GM23338 (cell line): ENCODE results near the gene GRAMD4. TPM values are rescaled to one million over a fixed set of nuclear protein-coding genes. Genes with fewer than 3 reads are reported as not detected.

ENCODE experiments used
- ATAC-seq: fragments of 200-7000 bp; cut with Tn5 transposase; 3 replicates; pipeline ENCODE4 v1.9.1; 2020
- DNase-seq: peaks from one replicate; pipeline ENCODE4 v3.0.0-alpha.2; 2015; ENCODE audit warnings: low spot score
- H2AFZ ChIP-seq: fragments of 200-600 bp; sonication (generic); 2 replicates; pipeline ENCODE4 v1.8.0; 2016; ENCODE audit warnings: antibody characterized with exemption, mild to moderate bottlenecking, moderate library complexity
- H3F3A ChIP-seq: fragments of 200-600 bp; sonication (generic); replicated peaks from 2 replicates; pipeline ENCODE4 v1.8.0; 2017; ENCODE audit warnings: antibody characterized with exemption, mixed run types, low read depth
- H3K27ac ChIP-seq: fragments of 200-600 bp; sonication (generic); 2 replicates; pipeline ENCODE4 v1.6.1; 2016; ENCODE audit warnings: low read depth
- H3K27me3 ChIP-seq: fragments of 200-600 bp; sonication (generic); 2 replicates; pipeline ENCODE4 v1.8.0; 2016; ENCODE audit warnings: mild to moderate bottlenecking, mixed run types, moderate library complexity; ENCODE audit not compliant: insufficient read depth
- H3K36me3 ChIP-seq: fragments of 200-600 bp; sonication (generic); 2 replicates; pipeline ENCODE4 v1.8.0; 2016; ENCODE audit warnings: mild to moderate bottlenecking; ENCODE audit not compliant: insufficient read depth
- H3K4me1 ChIP-seq: fragments of 200-600 bp; sonication (generic); 2 replicates; pipeline ENCODE4 v1.8.0; 2016; ENCODE audit warnings: mild to moderate bottlenecking, moderate library complexity; ENCODE audit not compliant: insufficient read depth
- H3K4me2 ChIP-seq: fragments of 200-600 bp; sonication (generic); 2 replicates; pipeline ENCODE4 v1.7.1; 2017; ENCODE audit warnings: mixed run types
- H3K4me3 ChIP-seq: fragments of 200-600 bp; sonication (generic); 2 replicates; pipeline ENCODE4 v1.6.1; 2016; ENCODE audit warnings: mixed run types
- H3K79me2 ChIP-seq: fragments of 200-600 bp; sonication (generic); replicated peaks from 2 replicates; pipeline ENCODE4 v1.8.0; 2017; ENCODE audit warnings: mild to moderate bottlenecking; ENCODE audit not compliant: insufficient read depth
- H3K9me2 ChIP-seq: fragments of 200-600 bp; sonication (generic); 2 replicates; pipeline ENCODE4 v1.8.0; 2017; ENCODE audit not compliant: insufficient read depth
- H4K20me1 ChIP-seq: fragments of 200-600 bp; sonication (generic); replicated peaks from 2 replicates; pipeline ENCODE4 v1.8.0; 2017; ENCODE audit warnings: mild to moderate bottlenecking; ENCODE audit not compliant: insufficient read depth
- H3K27ac Mint-ChIP-seq: 2 replicates; pipeline ENCODE4 v1.8.0; 2020; ENCODE audit warnings: inconsistent platforms, mild to moderate bottlenecking, moderate library complexity, mixed read lengths
- H3K27me3 Mint-ChIP-seq: 3 replicates; pipeline ENCODE4 v1.8.0; 2022; ENCODE audit warnings: low read depth, mild to moderate bottlenecking, moderate library complexity, mixed read lengths, inconsistent platforms; ENCODE audit not compliant: insufficient read depth, poor library complexity
- H3K36me3 Mint-ChIP-seq: 3 replicates; pipeline ENCODE4 v1.8.0; 2021; ENCODE audit warnings: low read depth, mild to moderate bottlenecking, inconsistent platforms, moderate library complexity, mixed read lengths
- H3K4me1 Mint-ChIP-seq: 3 replicates; pipeline ENCODE4 v1.8.0; 2020; ENCODE audit warnings: mild to moderate bottlenecking, inconsistent platforms, mixed read lengths
- H3K4me3 Mint-ChIP-seq: 3 replicates; pipeline ENCODE4 v1.8.0; 2021; ENCODE audit warnings: moderate library complexity, mild to moderate bottlenecking, inconsistent platforms, mixed read lengths
- H3K9me3 Mint-ChIP-seq: 3 replicates; pipeline ENCODE4 v1.8.0; 2020; ENCODE audit warnings: moderate library complexity, mild to moderate bottlenecking, inconsistent platforms, mixed read lengths
- CREB1 ChIP-seq: fragments of 250-450 bp; sonication (Bioruptor Pico); IDR thresholded peaks from 2 replicates; pipeline ENCODE4 v1.5.0; 2020; ENCODE audit warnings: low read depth, mild to moderate bottlenecking, moderate library complexity
- EZH2 ChIP-seq: fragments of 200-600 bp; sonication (generic); IDR thresholded peaks from one replicate; pipeline ENCODE4 v1.8.0; 2017; ENCODE audit warnings: antibody characterized with exemption, mild to moderate bottlenecking, low read depth; ENCODE audit not compliant: unreplicated experiment
- EZH2phosphoT487 ChIP-seq: fragments of 200-600 bp; sonication (generic); IDR thresholded peaks from one replicate; pipeline ENCODE4 v1.8.1; 2018; ENCODE audit warnings: antibody characterized with exemption; ENCODE audit not compliant: unreplicated experiment
- JUNB ChIP-seq: IDR thresholded peaks from one replicate; pipeline ENCODE4 v1.6.1; 2016; ENCODE audit warnings: antibody characterized with exemption; ENCODE audit not compliant: unreplicated experiment
- NANOG ChIP-seq: IDR thresholded peaks from 2 replicates; pipeline ENCODE4 v1.6.1; 2016; ENCODE audit warnings: antibody characterized with exemption, borderline replicate concordance
- STAT1 ChIP-seq: IDR thresholded peaks from one replicate; pipeline ENCODE4 v1.6.1; 2016; ENCODE audit warnings: antibody characterized with exemption; ENCODE audit not compliant: unreplicated experiment
- ZNF114 ChIP-seq: fragments of 250-450 bp; sonication (Bioruptor Pico); IDR thresholded peaks from 2 replicates; pipeline ENCODE4 v1.5.0; 2020; ENCODE audit warnings: mild to moderate bottlenecking, moderate library complexity
- ZNF331 ChIP-seq: fragments of 250-450 bp; sonication (Bioruptor Pico); IDR thresholded peaks from 2 replicates; pipeline ENCODE4 v1.5.0; 2020; ENCODE audit warnings: low read depth, mild to moderate bottlenecking, moderate library complexity
- polyA plus RNA-seq: library from polyadenylated mRNA; unstranded; fragments of >200 nt; fragmentation: Nextera tagmentation; extraction: Ambion mirVana; gene quantifications from 2 replicates; pipeline ENCODE4 v1.2.1, GENCODE V29; 2016
- total RNA-seq: library from RNA; depleted of rRNA; stranded (reverse); fragments of >200 nt; shearing (Covaris generic); gene quantifications from 2 replicates; pipeline ENCODE4 v1.2.3, GENCODE V29; 2014
- TF ChIP-seq, protein P1 (sequence below): IDR thresholded peaks from one replicate; pipeline ENCODE4 v1.6.1; 2018; ENCODE audit warnings: antibody characterized with exemption; ENCODE audit not compliant: unreplicated experiment
- TF ChIP-seq, protein P2 (sequence below): fragments of 250-450 bp; sonication (Bioruptor Pico); IDR thresholded peaks from 2 replicates; pipeline ENCODE4 v1.5.0; 2020; ENCODE audit warnings: mild to moderate bottlenecking, moderate library complexity
- TF ChIP-seq, protein P3 (sequence below): IDR thresholded peaks from 2 replicates; pipeline ENCODE4 v1.6.1; 2016; ENCODE audit warnings: antibody characterized with exemption
- TF ChIP-seq, protein P4 (sequence below), 2 experiments: fragments of 200-600 bp in 1 of 2; sonication (generic) in 1 of 2; conservative IDR thresholded peaks; 2 replicates each; pipeline versions ENCODE4 v1.5.1 to v1.6.1; 2016 to 2017; ENCODE audit warnings: antibody characterized with exemption in 2 of 2, low read depth in 2 of 2, mild to moderate bottlenecking in 2 of 2, moderate library complexity in 1 of 2

Gene GRAMD4
- total and polyA plus RNA-seq, 2 experiments from 2014 or later, result 2.7 to 81.8 TPM

DNA sequence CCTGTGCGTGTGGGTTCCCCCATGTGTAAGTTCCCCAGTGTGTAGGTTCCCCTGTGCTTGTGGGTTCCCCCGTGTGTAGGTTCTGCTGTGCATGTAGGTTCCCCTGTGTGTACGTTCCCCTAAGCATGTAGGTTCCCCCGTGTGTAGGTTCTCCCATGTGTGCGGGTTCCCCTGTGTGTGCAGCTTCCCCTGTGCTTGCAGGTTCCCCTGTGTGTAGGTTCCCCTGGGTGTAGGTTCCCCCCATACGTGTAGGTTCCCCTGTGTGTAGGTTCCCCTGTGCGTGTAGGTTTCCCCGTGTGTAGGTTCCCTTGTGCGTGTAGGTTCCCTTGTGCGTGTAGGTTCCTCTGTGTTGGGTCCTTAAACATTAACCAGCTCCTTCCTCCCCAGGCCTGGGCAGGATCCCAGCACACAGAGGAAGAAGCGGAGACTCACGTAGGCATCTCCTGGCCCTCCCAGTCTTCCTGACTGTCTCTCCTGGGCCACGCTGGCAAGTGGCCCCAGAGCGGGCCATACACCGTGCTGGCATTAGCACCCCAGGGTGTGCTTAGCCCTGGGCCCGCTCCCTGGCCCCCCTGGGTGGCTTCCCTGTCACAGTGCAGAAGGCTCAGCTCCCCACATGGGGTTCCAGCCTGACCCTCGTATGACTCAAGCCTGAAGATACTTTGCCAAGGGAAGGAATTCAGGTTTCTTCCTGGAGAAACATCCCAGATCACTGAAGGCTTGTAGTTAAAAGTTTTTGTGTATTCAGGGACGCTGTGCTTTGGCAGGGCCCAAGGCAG lies 2.8 kb upstream of the GRAMD4 start:
- Histone ChIP-seq H3K27me3 (no peaks in the 10 kb centered on the region), H3K9me2 (no peaks in the 10 kb centered on the region), H3K4me2 (no peak overlapping the region), H2AFZ (no peak overlapping the region), H4K20me1 (no peaks in the 10 kb centered on the region), H3K79me2 (peaks cover 6% of the 10 kb centered on the region; the same call in 1 of the 2 replicates), H3F3A (0 out of 2 replicates have a peak, but pooled peaks cover 4% of the 10 kb centered on the region), H3K4me1 (peaks cover 6% of the 10 kb centered on the region; the same call in 1 of the 2 replicates), H3K36me3 (no peaks in the 10 kb centered on the region), H3K4me3 (no peak overlapping the region), H3K27ac (no peak overlapping the region)
- Mint-ChIP-seq H3K4me3 (no peak overlapping the region), H3K9me3 (peaks cover 4% of the 10 kb centered on the region; the same call in 1 of the 3 replicates), H3K27ac (no peak overlapping the region), H3K36me3 (no peaks in the 10 kb centered on the region), H3K4me1 (peaks cover 17% of the 10 kb centered on the region), H3K27me3 (peaks cover 4% of the 10 kb centered on the region)
- ATAC-seq (no peak), DNase-seq (no peak)
- TF ChIP-seq, protein P1, sequence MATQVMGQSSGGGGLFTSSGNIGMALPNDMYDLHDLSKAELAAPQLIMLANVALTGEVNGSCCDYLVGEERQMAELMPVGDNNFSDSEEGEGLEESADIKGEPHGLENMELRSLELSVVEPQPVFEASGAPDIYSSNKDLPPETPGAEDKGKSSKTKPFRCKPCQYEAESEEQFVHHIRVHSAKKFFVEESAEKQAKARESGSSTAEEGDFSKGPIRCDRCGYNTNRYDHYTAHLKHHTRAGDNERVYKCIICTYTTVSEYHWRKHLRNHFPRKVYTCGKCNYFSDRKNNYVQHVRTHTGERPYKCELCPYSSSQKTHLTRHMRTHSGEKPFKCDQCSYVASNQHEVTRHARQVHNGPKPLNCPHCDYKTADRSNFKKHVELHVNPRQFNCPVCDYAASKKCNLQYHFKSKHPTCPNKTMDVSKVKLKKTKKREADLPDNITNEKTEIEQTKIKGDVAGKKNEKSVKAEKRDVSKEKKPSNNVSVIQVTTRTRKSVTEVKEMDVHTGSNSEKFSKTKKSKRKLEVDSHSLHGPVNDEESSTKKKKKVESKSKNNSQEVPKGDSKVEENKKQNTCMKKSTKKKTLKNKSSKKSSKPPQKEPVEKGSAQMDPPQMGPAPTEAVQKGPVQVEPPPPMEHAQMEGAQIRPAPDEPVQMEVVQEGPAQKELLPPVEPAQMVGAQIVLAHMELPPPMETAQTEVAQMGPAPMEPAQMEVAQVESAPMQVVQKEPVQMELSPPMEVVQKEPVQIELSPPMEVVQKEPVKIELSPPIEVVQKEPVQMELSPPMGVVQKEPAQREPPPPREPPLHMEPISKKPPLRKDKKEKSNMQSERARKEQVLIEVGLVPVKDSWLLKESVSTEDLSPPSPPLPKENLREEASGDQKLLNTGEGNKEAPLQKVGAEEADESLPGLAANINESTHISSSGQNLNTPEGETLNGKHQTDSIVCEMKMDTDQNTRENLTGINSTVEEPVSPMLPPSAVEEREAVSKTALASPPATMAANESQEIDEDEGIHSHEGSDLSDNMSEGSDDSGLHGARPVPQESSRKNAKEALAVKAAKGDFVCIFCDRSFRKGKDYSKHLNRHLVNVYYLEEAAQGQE, result no peak
- TF ChIP-seq, protein P2, sequence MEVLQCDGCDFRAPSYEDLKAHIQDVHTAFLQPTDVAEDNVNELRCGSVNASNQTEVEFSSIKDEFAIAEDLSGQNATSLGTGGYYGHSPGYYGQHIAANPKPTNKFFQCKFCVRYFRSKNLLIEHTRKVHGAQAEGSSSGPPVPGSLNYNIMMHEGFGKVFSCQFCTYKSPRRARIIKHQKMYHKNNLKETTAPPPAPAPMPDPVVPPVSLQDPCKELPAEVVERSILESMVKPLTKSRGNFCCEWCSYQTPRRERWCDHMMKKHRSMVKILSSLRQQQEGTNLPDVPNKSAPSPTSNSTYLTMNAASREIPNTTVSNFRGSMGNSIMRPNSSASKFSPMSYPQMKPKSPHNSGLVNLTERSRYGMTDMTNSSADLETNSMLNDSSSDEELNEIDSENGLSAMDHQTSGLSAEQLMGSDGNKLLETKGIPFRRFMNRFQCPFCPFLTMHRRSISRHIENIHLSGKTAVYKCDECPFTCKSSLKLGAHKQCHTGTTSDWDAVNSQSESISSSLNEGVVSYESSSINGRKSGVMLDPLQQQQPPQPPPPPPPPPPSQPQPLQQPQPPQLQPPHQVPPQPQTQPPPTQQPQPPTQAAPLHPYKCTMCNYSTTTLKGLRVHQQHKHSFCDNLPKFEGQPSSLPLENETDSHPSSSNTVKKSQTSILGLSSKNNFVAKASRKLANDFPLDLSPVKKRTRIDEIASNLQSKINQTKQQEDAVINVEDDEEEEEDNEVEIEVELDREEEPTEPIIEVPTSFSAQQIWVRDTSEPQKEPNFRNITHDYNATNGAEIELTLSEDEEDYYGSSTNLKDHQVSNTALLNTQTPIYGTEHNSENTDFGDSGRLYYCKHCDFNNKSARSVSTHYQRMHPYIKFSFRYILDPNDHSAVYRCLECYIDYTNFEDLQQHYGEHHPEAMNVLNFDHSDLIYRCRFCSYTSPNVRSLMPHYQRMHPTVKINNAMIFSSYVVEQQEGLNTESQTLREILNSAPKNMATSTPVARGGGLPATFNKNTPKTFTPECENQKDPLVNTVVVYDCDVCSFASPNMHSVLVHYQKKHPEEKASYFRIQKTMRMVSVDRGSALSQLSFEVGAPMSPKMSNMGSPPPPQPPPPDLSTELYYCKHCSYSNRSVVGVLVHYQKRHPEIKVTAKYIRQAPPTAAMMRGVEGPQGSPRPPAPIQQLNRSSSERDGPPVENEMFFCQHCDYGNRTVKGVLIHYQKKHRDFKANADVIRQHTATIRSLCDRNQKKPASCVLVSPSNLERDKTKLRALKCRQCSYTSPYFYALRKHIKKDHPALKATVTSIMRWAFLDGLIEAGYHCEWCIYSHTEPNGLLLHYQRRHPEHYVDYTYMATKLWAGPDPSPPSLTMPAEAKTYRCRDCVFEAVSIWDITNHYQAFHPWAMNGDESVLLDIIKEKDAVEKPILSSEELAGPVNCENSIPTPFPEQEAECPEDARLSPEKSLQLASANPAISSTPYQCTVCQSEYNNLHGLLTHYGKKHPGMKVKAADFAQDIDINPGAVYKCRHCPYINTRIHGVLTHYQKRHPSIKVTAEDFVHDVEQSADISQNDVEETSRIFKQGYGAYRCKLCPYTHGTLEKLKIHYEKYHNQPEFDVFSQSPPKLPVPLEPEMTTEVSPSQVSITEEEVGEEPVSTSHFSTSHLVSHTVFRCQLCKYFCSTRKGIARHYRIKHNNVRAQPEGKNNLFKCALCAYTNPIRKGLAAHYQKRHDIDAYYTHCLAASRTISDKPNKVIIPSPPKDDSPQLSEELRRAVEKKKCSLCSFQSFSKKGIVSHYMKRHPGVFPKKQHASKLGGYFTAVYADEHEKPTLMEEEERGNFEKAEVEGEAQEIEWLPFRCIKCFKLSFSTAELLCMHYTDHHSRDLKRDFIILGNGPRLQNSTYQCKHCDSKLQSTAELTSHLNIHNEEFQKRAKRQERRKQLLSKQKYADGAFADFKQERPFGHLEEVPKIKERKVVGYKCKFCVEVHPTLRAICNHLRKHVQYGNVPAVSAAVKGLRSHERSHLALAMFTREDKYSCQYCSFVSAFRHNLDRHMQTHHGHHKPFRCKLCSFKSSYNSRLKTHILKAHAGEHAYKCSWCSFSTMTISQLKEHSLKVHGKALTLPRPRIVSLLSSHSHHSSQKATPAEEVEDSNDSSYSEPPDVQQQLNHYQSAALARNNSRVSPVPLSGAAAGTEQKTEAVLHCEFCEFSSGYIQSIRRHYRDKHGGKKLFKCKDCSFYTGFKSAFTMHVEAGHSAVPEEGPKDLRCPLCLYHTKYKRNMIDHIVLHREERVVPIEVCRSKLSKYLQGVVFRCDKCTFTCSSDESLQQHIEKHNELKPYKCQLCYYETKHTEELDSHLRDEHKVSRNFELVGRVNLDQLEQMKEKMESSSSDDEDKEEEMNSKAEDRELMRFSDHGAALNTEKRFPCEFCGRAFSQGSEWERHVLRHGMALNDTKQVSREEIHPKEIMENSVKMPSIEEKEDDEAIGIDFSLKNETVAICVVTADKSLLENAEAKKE, result no peak
- TF ChIP-seq CREB1, result no peak
- no peak for TF ChIP-seq EZH2phosphoT487
- TF ChIP-seq EZH2, result no peak
- TF ChIP-seq, protein P3, sequence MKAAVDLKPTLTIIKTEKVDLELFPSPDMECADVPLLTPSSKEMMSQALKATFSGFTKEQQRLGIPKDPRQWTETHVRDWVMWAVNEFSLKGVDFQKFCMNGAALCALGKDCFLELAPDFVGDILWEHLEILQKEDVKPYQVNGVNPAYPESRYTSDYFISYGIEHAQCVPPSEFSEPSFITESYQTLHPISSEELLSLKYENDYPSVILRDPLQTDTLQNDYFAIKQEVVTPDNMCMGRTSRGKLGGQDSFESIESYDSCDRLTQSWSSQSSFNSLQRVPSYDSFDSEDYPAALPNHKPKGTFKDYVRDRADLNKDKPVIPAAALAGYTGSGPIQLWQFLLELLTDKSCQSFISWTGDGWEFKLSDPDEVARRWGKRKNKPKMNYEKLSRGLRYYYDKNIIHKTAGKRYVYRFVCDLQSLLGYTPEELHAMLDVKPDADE, result no peak
- TF ChIP-seq STAT1, result no peak
- no peak for TF ChIP-seq JUNB
- no peak for TF ChIP-seq ZNF331 (CRISPR knock-in tag)
- TF ChIP-seq NANOG, result no peak
- no peak for TF ChIP-seq ZNF114 (CRISPR knock-in tag)
- TF ChIP-seq, protein P4, sequence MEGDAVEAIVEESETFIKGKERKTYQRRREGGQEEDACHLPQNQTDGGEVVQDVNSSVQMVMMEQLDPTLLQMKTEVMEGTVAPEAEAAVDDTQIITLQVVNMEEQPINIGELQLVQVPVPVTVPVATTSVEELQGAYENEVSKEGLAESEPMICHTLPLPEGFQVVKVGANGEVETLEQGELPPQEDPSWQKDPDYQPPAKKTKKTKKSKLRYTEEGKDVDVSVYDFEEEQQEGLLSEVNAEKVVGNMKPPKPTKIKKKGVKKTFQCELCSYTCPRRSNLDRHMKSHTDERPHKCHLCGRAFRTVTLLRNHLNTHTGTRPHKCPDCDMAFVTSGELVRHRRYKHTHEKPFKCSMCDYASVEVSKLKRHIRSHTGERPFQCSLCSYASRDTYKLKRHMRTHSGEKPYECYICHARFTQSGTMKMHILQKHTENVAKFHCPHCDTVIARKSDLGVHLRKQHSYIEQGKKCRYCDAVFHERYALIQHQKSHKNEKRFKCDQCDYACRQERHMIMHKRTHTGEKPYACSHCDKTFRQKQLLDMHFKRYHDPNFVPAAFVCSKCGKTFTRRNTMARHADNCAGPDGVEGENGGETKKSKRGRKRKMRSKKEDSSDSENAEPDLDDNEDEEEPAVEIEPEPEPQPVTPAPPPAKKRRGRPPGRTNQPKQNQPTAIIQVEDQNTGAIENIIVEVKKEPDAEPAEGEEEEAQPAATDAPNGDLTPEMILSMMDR (conservative IDR thresholded peaks at IDR 0.05; ENCODE audit: low read depth in 2 of 2), result no peak
